Measurements from ENCODE around the gene TPTE2. TPM values are rescaled to one million over a fixed set of nuclear protein-coding genes. Genes with fewer than 3 reads are reported as not detected.

The TPTE2 gene
- total and polyA plus RNA-seq, 9 of the 15 experiments (the other 6 are each of a cell fraction or from before 2014, with no cell fraction given) = not detected

- 0 out of 4 replicates have a peak, but pooled peaks of 1 of the 2 experiments have one; percentile 44 for TF ChIP-seq ETV6 (IDR thresholded peaks at IDR 0.05; ENCODE audit: borderline replicate concordance in 1 of 2, low read depth in 2 of 2, low read length in 1 of 2)
- TF ChIP-seq ETV6 (CRISPR knock-in tag; IDR thresholded peaks at IDR 0.05; ENCODE audit: borderline replicate concordance) = no peak
- TF ChIP-seq ETV5 (CRISPR knock-in tag; IDR thresholded peaks at IDR 0.05; ENCODE audit: low read depth) = peak; percentile 45; the same call in 1 of the 2 replicates
- TF ChIP-seq FOXK1 (CRISPR knock-in tag; IDR thresholded peaks at IDR 0.05; ENCODE audit: borderline replicate concordance) = no peak
- TF ChIP-seq ZBTB7A (IDR thresholded peaks at IDR 0.05; ENCODE audit: borderline replicate concordance, control insufficient read depth, low read depth, low read length) = peak; percentile 56; the same call in 1 of the 2 replicates
- no peak for TF ChIP-seq XRCC5 (IDR thresholded peaks at IDR 0.05; ENCODE audit: low read depth, low read length)
- no peak for TF ChIP-seq E2F8 (IDR thresholded peaks at IDR 0.05; ENCODE audit: low read depth, partially characterized antibody)
- TF ChIP-seq ZBTB40 (IDR thresholded peaks at IDR 0.05) = peak; percentile 70
- no peak for TF ChIP-seq ZBTB40 (CRISPR knock-in tag; IDR thresholded peaks at IDR 0.05)
- no peak for TF ChIP-seq KHSRP (IDR thresholded peaks at IDR 0.05)
- TF ChIP-seq EGR1 (conservative IDR thresholded peaks at IDR 0.05) = no peak
- TF ChIP-seq NR4A1 (CRISPR knock-in tag; IDR thresholded peaks at IDR 0.05) = no peak
- no peak for TF ChIP-seq NR4A1 (tag; IDR thresholded peaks at IDR 0.05)
- TF ChIP-seq RBM22 (IDR thresholded peaks at IDR 0.05; ENCODE audit: low read depth, low read length, poor library complexity, severe bottlenecking) = no peak
- TF ChIP-seq ZNF347 (CRISPR knock-in tag; IDR thresholded peaks at IDR 0.05; ENCODE audit: low read depth) = no peak
These were observed 40.7 kb upstream of the TPTE2 start (continued) for GRCh38 chr13:19601749-19602725.

All from K562 (cell line).